Activated T-helper 1 cell treated with anti-CD3 and anti-CD28 coated beads, Interleukin-12 subunit alpha, Interleukin-12 subunit beta, Interleukin-2, Interleukin-4 antibody, amounts not matched to agents 30 ng/mL and 10 ng/mL and 1 ng/mL, durations not matched to agents 14 hours and 24 hours and 36 hours (primary cell): ENCODE data around the gene STEAP4. TPM values are rescaled to one million over a fixed set of nuclear protein-coding genes. Genes with fewer than 3 reads are reported as not detected.

Experiments
- DNase-seq: peaks from one replicate; pipeline ENCODE4 v3.0.0; 2021; ENCODE audit warnings: low spot score
- H3K27ac Mint-ChIP-seq: one replicate; pipeline ENCODE4 v1.8.0; 2021; ENCODE audit warnings: mild to moderate bottlenecking, mixed read lengths
- H3K27me3 Mint-ChIP-seq: one replicate; pipeline ENCODE4 v1.8.0; 2022; ENCODE audit warnings: mild to moderate bottlenecking, moderate library complexity, mixed read lengths; ENCODE audit not compliant: insufficient read depth
- H3K36me3 Mint-ChIP-seq: one replicate; pipeline ENCODE4 v1.8.0; 2021; ENCODE audit warnings: low read depth, mixed read lengths
- H3K4me1 Mint-ChIP-seq: one replicate; pipeline ENCODE4 v1.8.0; 2021; ENCODE audit warnings: low read depth, mixed read lengths
- H3K4me3 Mint-ChIP-seq: one replicate; pipeline ENCODE4 v1.8.0; 2021; ENCODE audit warnings: mild to moderate bottlenecking, moderate library complexity, mixed read lengths
- H3K9me3 Mint-ChIP-seq: one replicate; pipeline ENCODE4 v1.8.0; 2021; ENCODE audit warnings: mixed read lengths
- intact Hi-C: fragments of 100-400 bp; cut with micrococcal nuclease; formaldehyde crosslinking; loops from one replicate; pipeline ENCODE4 v1.15.1; 2024
- total RNA-seq: library from RNA; stranded (reverse); gene quantifications from 2 replicates; pipeline ENCODE4 v1.2.3, GENCODE V29; 2022

The STEAP4 gene
- total RNA-seq, 1 donor from 2014 or later = 0.99 TPM

DNA sequence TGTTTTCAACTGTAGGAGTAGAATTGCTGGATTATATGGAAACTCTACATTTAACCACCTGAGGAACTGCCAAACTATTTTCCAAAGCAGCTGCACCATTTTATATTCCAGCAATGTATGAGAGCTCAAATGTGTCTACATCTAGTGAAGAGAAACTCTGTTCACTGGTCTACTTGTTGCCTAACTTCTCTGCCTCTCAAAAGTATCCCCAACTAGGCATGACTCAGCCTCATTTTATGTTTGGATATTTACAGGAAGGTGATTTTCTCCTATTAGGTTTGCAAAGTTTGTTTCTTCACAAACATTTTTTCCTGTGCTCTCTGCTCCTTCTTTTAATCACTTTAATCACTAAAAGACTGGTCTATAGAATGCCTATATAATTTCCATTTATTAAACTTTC is 49.8 kb downstream of the STEAP4 start:
- no peaks in the 10 kb centered on the region for H3K36me3 Mint-ChIP-seq
- no peaks in the 10 kb centered on the region for H3K4me1 Mint-ChIP-seq
- H3K27ac Mint-ChIP-seq = no peak overlapping the region
- intact Hi-C loops = no loop called here
- H3K27me3 Mint-ChIP-seq = peaks cover 12% of the 10 kb centered on the region
- peaks cover 6% of the 10 kb centered on the region for H3K9me3 Mint-ChIP-seq
- H3K4me3 Mint-ChIP-seq = no peak overlapping the region
- DNase-seq = no peak

DNA sequence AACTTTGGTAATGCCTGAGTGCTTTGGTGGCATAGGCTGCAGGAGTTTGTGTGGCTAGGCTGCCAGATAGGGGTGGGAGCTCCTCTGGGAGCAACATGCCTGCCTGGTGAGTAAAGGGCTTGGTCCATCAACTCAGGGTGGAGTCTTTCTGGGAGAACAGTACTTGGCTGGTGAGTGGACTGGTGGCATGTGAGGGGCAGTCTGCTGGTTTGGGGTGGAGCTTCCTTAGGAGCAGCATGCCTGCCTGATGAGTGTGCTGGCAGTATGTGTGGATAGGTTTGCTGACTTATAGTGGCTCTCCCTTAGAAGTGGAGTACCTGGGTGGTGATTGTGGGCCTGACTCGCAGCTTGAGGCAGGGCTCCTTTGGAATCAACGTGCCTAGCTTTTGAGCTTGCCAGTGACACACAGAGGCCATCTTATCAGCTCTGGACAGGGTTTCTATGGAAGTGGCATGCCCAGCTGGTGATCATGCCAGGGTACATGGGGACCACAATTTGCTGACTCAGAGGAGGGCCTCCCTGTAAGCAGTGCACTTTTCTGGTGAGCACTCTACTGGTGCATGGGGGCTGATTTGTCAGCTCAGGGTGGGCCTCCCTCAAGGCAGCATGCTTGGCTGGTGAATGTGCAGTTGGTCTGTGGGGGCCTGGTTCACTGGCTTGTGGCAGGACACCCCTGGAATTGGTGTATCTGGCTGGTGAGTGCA is 51.8 kb downstream of the STEAP4 start:
- no peaks in the 10 kb centered on the region for H3K36me3 Mint-ChIP-seq
- no peak overlapping the region for H3K27ac Mint-ChIP-seq
- DNase-seq = no peak
- intact Hi-C loops = no loop called here
- peaks cover 6% of the 10 kb centered on the region for H3K9me3 Mint-ChIP-seq
- H3K4me3 Mint-ChIP-seq = no peak overlapping the region
- no peaks in the 10 kb centered on the region for H3K4me1 Mint-ChIP-seq
- H3K27me3 Mint-ChIP-seq = peaks cover 12% of the 10 kb centered on the region

DNA sequence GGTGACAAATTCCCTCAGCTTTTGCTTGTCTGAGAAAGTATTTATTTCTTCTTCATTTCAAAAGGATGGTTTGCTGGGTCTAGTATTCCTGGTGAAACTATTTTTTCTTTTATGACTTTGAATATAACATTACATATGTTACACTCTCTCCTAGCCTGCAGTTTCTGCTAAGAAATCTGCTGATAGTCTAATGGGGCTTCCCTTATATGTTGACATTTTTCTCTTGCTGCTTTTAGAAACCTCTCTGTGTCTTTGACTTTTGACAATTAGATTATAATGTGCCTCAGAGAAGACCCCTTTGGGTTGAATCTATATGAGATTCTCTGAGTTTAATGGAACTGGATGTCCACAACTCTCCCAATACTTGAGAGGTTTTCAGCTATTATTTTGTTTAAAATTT is 53.1 kb downstream of the STEAP4 start:
- no peak for DNase-seq
- intact Hi-C loops = no loop called here
- Mint-ChIP-seq H3K27me3 (peaks cover 15% of the 10 kb centered on the region), H3K4me1 (no peaks in the 10 kb centered on the region), H3K27ac (no peak overlapping the region), H3K4me3 (no peak overlapping the region), H3K36me3 (no peaks in the 10 kb centered on the region), H3K9me3 (peaks cover 6% of the 10 kb centered on the region)

DNA sequence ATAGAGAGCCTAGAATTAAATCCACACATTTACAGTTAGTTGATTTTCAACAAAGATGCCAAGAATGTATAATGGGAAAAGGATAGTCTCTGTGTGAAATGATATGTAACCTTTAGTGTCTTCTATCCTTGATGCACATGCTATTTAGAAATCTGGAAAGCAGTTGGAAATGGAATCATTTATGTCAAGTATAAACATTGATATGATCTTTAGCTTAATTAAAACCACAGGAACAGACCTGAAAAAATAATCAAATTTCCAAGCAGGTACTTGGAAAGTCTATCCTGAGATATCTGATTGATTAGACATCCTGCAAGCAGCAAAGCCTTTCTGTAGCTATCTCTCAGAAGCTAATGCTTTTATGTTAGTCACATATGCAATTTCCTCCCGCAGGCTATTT is 62.4 kb downstream of the STEAP4 start:
- no peaks in the 10 kb centered on the region for H3K36me3 Mint-ChIP-seq
- no peak overlapping the region for H3K27ac Mint-ChIP-seq
- no peaks in the 10 kb centered on the region for H3K4me1 Mint-ChIP-seq
- no peak for DNase-seq
- H3K27me3 Mint-ChIP-seq = peaks cover 14% of the 10 kb centered on the region
- no peak overlapping the region for H3K4me3 Mint-ChIP-seq
- H3K9me3 Mint-ChIP-seq = no peaks in the 10 kb centered on the region
- intact Hi-C loops = loop anchor here (5.0 to 10.0 kb wide), 3 partner anchors 593 to 1901 kb away; no protein-coding TSS in a partner anchor

DNA sequence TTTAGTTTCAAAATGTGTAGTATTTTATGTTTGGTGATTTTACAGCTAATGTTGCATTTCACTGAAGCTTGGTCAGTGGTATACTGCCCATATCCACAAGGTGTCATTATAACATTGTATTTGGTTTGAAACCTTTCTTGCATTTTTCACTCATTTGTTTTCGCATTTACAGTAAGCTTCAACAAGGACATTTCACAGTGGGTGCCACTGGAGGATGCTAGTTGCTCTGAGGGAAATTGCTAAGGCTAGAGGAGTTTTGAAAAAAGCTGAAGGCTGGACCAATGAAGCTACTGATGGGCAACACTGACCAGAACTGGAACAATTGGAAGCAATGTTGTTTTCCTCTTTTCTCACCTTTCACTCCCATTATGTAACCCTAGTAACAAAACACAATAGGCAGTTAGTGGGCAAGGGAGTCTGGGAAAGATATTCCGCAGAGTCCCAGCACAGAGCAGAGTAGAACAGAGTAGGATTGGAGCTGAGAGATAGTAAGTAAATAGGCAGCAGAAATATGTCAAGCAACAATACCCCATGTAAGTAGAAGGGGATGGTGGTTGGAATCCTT is 63.3 kb downstream of the STEAP4 start:
- DNase-seq = no peak
- H3K4me1 Mint-ChIP-seq = no peaks in the 10 kb centered on the region
- H3K9me3 Mint-ChIP-seq = no peaks in the 10 kb centered on the region
- no peak overlapping the region for H3K27ac Mint-ChIP-seq
- H3K27me3 Mint-ChIP-seq = peaks cover 11% of the 10 kb centered on the region
- no peak overlapping the region for H3K4me3 Mint-ChIP-seq
- H3K36me3 Mint-ChIP-seq = no peaks in the 10 kb centered on the region
- intact Hi-C loops = loop anchor here (1.0 to 10.0 kb wide), 4 partner anchors 115 to 1901 kb away; no protein-coding TSS in a partner anchor

DNA sequence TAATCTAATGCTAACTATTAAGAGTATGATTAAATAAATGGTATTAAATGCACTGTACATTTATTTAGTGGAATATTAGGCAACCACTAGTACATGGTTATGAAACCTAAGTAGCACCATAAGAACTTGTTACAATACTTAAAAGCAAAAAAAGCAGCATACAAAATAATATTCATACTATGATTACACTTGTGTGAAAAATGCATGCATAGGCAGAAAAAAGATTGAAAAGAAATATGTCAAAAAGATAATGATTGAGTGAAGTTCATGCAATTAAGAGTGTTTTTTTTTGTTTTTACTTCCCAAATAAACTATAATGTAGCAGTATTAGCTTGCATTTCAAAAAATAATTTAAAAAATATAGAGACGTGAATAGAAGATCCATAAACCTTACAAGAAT is 66.8 kb downstream of the STEAP4 start:
- H3K4me3 Mint-ChIP-seq = no peak overlapping the region
- intact Hi-C loops = loop anchor here (5.0 to 10.0 kb wide), 3 partner anchors 597 to 1905 kb away; no protein-coding TSS in a partner anchor
- H3K36me3 Mint-ChIP-seq = no peaks in the 10 kb centered on the region
- no peaks in the 10 kb centered on the region for H3K4me1 Mint-ChIP-seq
- H3K27me3 Mint-ChIP-seq = peaks cover 7% of the 10 kb centered on the region
- no peaks in the 10 kb centered on the region for H3K9me3 Mint-ChIP-seq
- DNase-seq = no peak
- no peak overlapping the region for H3K27ac Mint-ChIP-seq

DNA sequence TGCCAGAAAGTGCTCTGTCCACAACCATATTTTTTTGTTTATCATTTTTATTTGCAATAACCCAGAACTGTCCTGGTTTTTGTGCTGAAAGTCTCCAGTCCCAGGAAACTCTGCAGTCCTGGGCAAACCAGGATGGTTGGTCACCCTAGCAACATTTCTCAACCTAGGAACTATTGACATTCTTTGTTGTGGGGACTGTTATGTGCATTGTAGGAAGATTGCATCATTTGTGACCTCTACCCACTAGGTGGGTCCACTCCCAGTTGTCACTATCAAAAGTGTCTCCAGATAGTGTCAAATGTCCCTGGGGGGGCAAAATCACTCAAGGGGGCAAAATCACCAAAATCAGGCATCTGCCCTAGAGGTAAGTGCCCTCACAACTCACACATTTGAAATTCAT is 72.9 kb downstream of the STEAP4 start:
- no peaks in the 10 kb centered on the region for H3K9me3 Mint-ChIP-seq
- no peaks in the 10 kb centered on the region for H3K36me3 Mint-ChIP-seq
- H3K27me3 Mint-ChIP-seq = peaks cover 15% of the 10 kb centered on the region
- no peak overlapping the region for H3K4me3 Mint-ChIP-seq
- H3K4me1 Mint-ChIP-seq = no peaks in the 10 kb centered on the region
- intact Hi-C loops = no loop called here
- H3K27ac Mint-ChIP-seq = no peak overlapping the region
- DNase-seq = no peak

DNA sequence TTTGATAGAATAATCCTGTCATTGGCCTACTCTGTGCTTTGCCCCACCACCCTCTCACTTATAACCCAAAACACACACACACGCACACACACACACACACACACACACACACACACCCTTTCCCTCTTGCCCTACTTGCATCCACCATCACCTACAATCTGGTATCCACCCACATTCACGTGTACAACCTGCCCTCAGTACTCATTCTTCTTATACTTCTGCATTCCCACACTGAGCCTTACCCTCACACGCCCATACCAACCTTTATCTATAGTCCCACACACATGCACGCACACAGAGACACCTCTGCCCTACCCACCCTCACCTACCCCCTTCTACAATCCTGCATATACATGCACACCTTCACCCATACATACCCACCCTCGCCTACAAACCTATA is 76.0 kb downstream of the STEAP4 start:
- Mint-ChIP-seq H3K4me3 (no peak overlapping the region), H3K36me3 (no peaks in the 10 kb centered on the region), H3K27me3 (peaks cover 17% of the 10 kb centered on the region), H3K9me3 (peaks cover 5% of the 10 kb centered on the region), H3K4me1 (no peaks in the 10 kb centered on the region), H3K27ac (no peak overlapping the region)
- intact Hi-C loops = no loop called here
- no peak for DNase-seq

DNA sequence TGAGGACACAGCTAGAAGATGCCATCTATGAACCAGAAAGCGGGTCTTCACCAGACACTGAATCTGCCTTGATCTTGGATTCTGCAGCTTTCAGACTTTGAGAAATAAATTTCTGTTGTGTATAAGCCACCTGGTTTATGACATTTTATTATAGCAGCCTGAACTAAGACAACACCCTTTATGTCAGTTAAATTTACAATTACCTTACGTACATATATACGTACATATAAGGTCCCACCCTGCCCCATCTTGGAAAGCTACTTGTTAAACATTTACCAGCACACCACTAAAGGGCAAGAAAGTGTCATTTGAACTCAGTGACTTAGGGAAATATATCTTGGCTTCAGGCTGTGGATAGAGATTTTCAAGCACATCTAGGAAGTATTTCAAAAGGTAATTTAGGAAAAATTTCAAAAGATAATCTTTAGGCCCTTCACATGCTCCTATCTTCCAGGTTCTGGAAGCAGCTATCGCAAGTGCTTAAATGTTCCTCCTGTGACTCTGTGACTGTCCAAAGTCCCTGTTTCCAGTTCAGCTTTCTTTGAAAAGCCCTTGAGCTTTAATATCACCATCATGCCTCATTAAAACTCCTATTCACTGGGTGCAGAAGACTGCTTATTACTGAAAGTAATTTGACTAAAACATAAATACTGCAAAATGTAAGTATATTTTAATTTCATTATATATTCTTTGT is 77.2 kb downstream of the STEAP4 start:
- Mint-ChIP-seq H3K27me3 (peaks cover 17% of the 10 kb centered on the region), H3K9me3 (peaks cover 5% of the 10 kb centered on the region), H3K4me3 (no peak overlapping the region), H3K36me3 (no peaks in the 10 kb centered on the region), H3K4me1 (no peaks in the 10 kb centered on the region), H3K27ac (no peak overlapping the region)
- intact Hi-C loops = loop anchor here (10.0 kb wide), 1 partner anchor 775 kb away; no protein-coding TSS in a partner anchor
- DNase-seq = no peak

DNA sequence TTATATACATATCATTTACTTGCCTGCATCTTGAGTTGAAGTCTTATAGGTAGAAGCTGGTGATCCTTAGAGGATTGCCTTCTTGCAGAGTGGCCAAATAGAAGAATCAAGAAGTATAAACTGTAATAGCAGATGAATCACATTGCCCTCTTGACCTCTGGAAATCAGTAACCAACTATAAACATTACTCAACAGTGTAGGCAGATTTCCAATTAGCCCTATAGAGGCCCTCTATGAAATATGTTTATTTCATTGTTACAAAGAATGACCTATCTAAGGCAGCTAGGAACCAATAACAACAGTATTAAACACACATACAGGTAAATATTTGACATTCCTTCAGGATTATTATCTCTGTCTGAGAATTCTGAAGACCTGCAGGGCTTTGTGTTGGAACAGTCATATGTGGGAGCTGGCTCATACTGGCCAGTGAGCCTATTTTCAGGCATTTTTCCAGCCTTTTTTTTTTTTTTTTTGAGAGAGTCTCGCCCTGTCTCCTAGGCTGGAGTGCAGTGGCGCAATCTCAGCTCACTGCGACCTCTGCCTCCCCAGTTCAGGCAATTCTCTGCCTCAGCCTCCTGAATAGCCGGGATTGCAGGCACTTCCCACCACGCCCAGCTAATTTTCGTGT is 79.7 kb downstream of the STEAP4 start:
- Mint-ChIP-seq H3K9me3 (peaks cover 5% of the 10 kb centered on the region), H3K36me3 (no peaks in the 10 kb centered on the region), H3K27ac (no peak overlapping the region), H3K4me1 (no peaks in the 10 kb centered on the region), H3K27me3 (peaks cover 13% of the 10 kb centered on the region), H3K4me3 (no peak overlapping the region)
- intact Hi-C loops = loop anchor here (10.0 kb wide), 1 partner anchor 778 kb away; no protein-coding TSS in a partner anchor
- DNase-seq = no peak

DNA sequence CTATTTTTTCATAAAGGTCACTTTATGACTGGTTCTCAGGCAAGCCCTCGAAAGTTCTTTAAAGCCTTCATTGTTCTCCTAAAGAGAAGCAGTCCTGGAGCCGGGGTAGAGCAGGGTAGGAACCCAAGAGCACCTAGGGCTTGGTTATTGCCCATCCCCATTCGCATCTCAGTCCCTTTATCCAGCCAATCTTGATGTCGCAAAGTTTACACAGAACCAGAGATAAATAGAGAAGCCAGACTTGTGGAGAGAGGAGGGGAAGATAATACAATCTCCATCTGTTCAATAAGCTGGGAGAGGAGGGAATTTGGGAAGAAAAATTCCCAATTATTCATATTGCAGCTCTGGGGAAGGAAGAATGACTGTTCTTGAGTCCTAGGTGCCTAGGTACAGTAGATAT is 80.5 kb downstream of the STEAP4 start:
- intact Hi-C loops = loop anchor here (10.0 kb wide), 1 partner anchor 779 kb away; no protein-coding TSS in a partner anchor
- Mint-ChIP-seq H3K4me3 (no peak overlapping the region), H3K27ac (no peak overlapping the region), H3K4me1 (peaks cover 2% of the 10 kb centered on the region), H3K27me3 (peaks cover 13% of the 10 kb centered on the region), H3K36me3 (no peaks in the 10 kb centered on the region), H3K9me3 (peaks cover 5% of the 10 kb centered on the region)
- no peak for DNase-seq

DNA sequence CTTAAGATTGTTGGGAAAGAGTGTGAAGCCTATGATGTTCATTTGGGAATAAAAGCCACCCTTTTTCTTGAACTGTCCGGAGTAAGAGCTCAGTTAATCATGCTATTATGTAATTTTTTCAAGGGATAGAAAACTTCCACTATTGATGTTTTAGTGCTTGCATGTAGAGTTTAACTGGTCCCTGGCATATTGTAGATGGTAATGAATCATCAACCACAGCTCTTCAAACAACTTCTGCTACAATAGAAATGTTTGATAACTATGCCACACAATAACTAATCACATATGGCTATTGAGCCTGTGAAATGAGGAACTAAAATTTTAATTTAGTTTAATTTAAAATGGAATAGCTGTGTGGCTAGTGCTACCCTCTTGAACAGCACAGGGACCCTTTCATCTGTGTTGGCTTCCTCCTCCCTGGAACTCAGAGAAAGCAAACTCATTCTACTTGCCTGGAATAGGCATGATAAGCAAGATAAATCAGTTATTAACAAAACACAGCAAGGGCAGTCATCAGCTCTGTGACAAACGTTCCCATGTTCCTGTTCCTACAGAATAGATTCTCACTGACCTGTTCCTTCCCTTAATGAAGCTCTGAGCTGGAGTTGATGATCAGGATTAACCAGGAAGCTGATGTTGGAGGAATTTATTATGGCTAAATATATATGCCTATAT is 82.0 kb downstream of the STEAP4 start:
- Mint-ChIP-seq H3K4me1 (peaks cover 15% of the 10 kb centered on the region), H3K4me3 (no peak overlapping the region), H3K27ac (no peak overlapping the region), H3K36me3 (no peaks in the 10 kb centered on the region), H3K27me3 (peaks cover 13% of the 10 kb centered on the region), H3K9me3 (peaks cover 5% of the 10 kb centered on the region)
- intact Hi-C loops = loop anchor here (5.0 to 10.0 kb wide), 2 partner anchors 780 to 1383 kb away; no protein-coding TSS in a partner anchor
- DNase-seq = no peak
